Esophagus squamous epithelium (tissue), 5 donors: ENCODE measurements around the gene COA7. TPM values are rescaled to one million over a fixed set of nuclear protein-coding genes. Genes with fewer than 3 reads are reported as not detected.

ENCODE experiments used
- DNase-seq: peaks from one replicate; lab custom pipeline; 2025; lab: John Stamatoyannopoulos, UW
- H3K27ac ChIP-seq, 4 donors: fragments of 200-600 bp; sonication (generic); one replicate each; pipeline ENCODE4 v1.5.1; 2016 to 2019; ENCODE audit warnings: mild to moderate bottlenecking in 1 of 4
- H3K27me3 ChIP-seq, 4 donors: fragments of 200-600 bp; sonication (generic); 1 replicate in 3 of 4; 2 replicates in 1 of 4; pipeline versions ENCODE4 v1.5.1 to v1.6.0; 2017 to 2021; ENCODE audit warnings: antibody characterized with exemption in 1 of 4
- H3K36me3 ChIP-seq, 3 donors: fragments of 200-600 bp; sonication (generic); one replicate each; pipeline ENCODE4 v1.5.1; 2016 to 2019
- H3K4me1 ChIP-seq, 3 donors: fragments of 200-600 bp; sonication (generic); one replicate each; pipeline ENCODE4 v1.5.1; 2017 to 2019
- H3K4me3 ChIP-seq, 4 donors: fragments of 200-600 bp; sonication (generic); 1 replicate in 3 of 4; 2 replicates in 1 of 4; pipeline ENCODE4 v1.5.1; 2016 to 2019; ENCODE audit warnings: mild to moderate bottlenecking in 2 of 4, moderate library complexity in 1 of 4
- H3K9me3 ChIP-seq, 3 donors: fragments of 200-600 bp; sonication (generic); one replicate each; pipeline ENCODE4 v1.5.1; 2016 to 2019
- POLR2A ChIP-seq, 4 donors: fragments of 450-650 bp; IDR thresholded peaks; one replicate each; pipeline ENCODE4 v1.6.1; 2017; ENCODE audit warnings: antibody characterized with exemption in 4 of 4, mild to moderate bottlenecking in 4 of 4, moderate library complexity in 3 of 4
- WGBS, 2 donors: methylation state at CpG; one replicate each; pipeline ENCODE4 v1.1.5; 2018; 5-methylcytosine and 5-hydroxymethylcytosine counted together
- intact Hi-C: fragments of 100-400 bp; cut with DNase I; formaldehyde crosslinking; loops from one replicate; pipeline ENCODE4 v1.15.0; 2022
- total RNA-seq, 4 donors: library from RNA; depleted of rRNA; stranded (reverse); fragments of >200 nt; gene quantifications; one replicate each; pipeline ENCODE4 v1.1.0, GENCODE V29; 2016
- TF ChIP-seq, protein P1 (sequence below), 6 experiments: fragments of 450-650 bp in 4 of 6; fragments of 200-600 bp in 2 of 6; sonication (generic) in 2 of 6; IDR thresholded peaks; one replicate each; pipeline ENCODE4 v1.5.1; 2016 to 2019; ENCODE audit warnings: antibody characterized with exemption in 6 of 6, mild to moderate bottlenecking in 4 of 6, moderate library complexity in 4 of 6
- donor health status: DM: yes; HTN: yes; CAD: no.

Gene COA7
- total RNA-seq, 4 donors from 2014 or later: 11.2 to 13.5 (median 12.3) TPM

DNA sequence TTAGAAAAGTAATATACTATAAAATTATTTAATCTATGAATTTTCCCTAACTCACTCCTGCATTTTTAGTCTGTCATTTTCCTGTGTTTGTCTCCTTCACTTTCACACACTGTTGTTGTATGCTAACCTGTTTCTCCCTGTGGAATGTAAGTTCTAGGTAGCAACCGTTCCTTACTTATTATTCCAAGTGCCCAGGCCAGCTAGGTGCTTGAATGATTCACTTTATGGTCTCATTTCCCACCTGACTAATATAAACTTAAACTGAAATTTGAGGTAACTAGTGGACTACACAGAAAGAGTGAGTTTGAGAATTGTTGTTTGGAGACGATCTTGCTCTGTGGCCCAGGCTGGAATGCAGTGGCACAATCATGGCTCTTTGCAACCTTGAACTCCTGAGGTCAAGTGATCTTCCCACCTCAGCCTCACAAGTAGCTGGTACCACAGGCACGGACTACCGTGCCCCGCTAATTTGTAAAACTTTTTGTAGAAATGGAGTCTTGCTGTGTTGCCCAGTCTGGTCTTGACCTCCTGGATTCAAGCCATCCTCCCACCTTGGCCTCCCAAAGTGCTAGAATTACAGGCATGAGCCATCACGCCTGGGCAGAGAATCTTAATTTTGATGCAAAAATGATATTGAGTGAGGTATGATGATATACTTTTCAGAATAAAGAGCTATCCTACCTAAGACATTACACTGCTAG lies 30.0 kb upstream of the COA7 start:
- intact Hi-C loops: no loop called here
- peaks cover 0 to 16% (median 0%) of the 10 kb centered on the region in 3 donors for H3K36me3 ChIP-seq
- WGBS, 2 donors: 79 to 85% methylated on average over 6 of the region's 6 CpGs
- H3K4me3 ChIP-seq: no peak overlapping the region
- no peak overlapping the region for H3K27ac ChIP-seq
- peaks cover 5 to 39% (median 9%) of the 10 kb centered on the region in 3 donors for H3K4me1 ChIP-seq
- H3K27me3 ChIP-seq: no peaks in the 10 kb centered on the region
- H3K9me3 ChIP-seq: no peaks in the 10 kb centered on the region
- no peak for TF ChIP-seq POLR2A (IDR thresholded peaks at IDR 0.05)
- TF ChIP-seq, protein P1, sequence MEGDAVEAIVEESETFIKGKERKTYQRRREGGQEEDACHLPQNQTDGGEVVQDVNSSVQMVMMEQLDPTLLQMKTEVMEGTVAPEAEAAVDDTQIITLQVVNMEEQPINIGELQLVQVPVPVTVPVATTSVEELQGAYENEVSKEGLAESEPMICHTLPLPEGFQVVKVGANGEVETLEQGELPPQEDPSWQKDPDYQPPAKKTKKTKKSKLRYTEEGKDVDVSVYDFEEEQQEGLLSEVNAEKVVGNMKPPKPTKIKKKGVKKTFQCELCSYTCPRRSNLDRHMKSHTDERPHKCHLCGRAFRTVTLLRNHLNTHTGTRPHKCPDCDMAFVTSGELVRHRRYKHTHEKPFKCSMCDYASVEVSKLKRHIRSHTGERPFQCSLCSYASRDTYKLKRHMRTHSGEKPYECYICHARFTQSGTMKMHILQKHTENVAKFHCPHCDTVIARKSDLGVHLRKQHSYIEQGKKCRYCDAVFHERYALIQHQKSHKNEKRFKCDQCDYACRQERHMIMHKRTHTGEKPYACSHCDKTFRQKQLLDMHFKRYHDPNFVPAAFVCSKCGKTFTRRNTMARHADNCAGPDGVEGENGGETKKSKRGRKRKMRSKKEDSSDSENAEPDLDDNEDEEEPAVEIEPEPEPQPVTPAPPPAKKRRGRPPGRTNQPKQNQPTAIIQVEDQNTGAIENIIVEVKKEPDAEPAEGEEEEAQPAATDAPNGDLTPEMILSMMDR (IDR thresholded peaks at IDR 0.05): no peak
- no peak for DNase-seq

GRCh38 chr1:52727114-52727586 lies 29.0 kb upstream of the COA7 start:
- WGBS, 2 donors: 1 to 2% methylated on average over 14 of the region's 14 CpGs
- peak overlapping the region; percentile 87 to 92 (median 89) for H3K27ac ChIP-seq
- no peak for DNase-seq

DNA sequence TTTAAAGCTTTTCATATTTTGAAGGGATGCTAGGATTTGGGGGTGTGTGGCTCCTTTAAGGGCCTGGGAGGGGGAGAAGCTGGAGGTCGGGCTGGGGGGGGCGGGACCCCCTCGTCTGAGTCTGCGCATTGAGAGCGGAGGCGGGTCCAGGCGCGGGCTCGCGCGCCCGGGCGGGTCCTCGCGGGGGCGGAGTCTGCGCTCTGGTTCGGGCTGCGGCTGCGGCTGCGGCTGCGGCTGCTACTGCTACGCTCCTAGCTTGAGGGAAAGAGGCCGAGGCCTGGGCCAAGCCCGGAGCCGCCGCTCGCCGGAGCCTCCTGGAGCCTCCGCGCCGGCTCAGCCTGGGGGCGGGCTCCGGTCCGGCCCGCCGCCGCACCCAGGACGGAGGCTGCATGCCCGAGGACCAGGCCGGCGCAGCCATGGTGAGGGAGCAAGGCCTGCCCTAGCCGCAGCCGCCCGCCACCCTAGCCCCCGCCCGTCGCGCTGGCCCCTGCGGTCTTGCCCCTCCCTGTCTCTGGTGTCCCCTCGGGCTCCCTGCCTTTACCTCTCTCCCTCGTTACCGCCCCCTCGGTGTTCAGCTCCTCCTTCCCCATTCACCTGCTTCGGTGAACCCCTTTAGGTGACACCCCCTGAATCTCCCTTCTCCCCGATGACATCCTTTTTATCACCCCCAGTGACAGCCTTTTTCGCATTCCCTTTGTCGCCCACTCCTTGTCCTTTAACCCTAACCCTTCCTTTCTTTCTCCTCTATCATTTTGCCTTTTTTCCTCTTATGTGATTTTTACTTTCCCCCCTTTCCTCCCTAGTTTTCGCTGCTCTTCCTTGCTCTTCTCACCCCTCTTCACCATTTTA lies 28.3 kb upstream of the COA7 start, which contains the start of gene ZYG11B:
Gene ZYG11B (plus strand): TSS at position 189 of the 849 bp plus-strand sequence. CDS start 201 bp downstream, at position 390.
- Histone ChIP-seq H3K4me3 (peak within 1 kb of the TSS; percentile 79 to 99 (median 92)), H3K36me3 (peaks cover 0 to 7% (median 0%) of the 10 kb centered on the region in 3 donors), H3K27ac (peak within 1 kb of the TSS; percentile 87 to 92 (median 89)), H3K4me1 (peaks cover 5 to 39% (median 9%) of the 10 kb centered on the region in 3 donors), H3K9me3 (no peaks in the 10 kb centered on the region), H3K27me3 (no peaks in the 10 kb centered on the region)
- 1 to 4% methylated on average over 23 of the region's 59 CpGs for WGBS, 2 donors
- intact Hi-C loops: no loop called here
- TF ChIP-seq, protein P1 (IDR thresholded peaks at IDR 0.05): peak in 1 of 6 experiments; percentile 9
- peak in 2 of 4 donors; percentile 79 to 87 for TF ChIP-seq POLR2A (IDR thresholded peaks at IDR 0.05)
- peak; percentile 10 for DNase-seq

More at GRCh38 chr1:52727114-52727586, 29.0 kb upstream of the COA7 start:
- Histone ChIP-seq H3K9me3 (no peaks in the 10 kb centered on the region), H3K27me3 (no peaks in the 10 kb centered on the region), H3K4me3 (peak overlapping the region; percentile 79 to 99 (median 92)), H3K4me1 (peaks cover 5 to 39% (median 9%) of the 10 kb centered on the region in 3 donors), H3K36me3 (peaks cover 0 to 14% (median 0%) of the 10 kb centered on the region in 3 donors)
- intact Hi-C loops: no loop called here
- TF ChIP-seq, protein P1 (IDR thresholded peaks at IDR 0.05): no peak
- TF ChIP-seq POLR2A (IDR thresholded peaks at IDR 0.05): no peak

DNA sequence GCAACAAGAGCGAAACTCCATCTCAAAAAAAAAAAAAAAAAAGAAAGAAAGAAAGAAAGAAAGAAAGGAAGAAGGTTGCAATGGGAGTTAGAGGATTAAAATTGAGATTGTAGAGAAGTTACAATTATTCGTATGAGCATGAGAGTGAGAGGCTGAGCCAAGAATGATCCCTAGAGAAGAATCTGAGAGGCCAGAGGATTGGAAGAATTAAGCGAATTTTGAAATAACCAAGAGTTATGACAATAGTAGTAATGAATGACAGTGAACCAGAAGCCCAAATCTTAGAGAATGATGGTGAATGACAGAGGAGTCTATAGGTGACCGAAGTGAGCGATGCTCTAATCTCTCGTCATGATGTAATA lies 27.7 kb upstream of the COA7 start:
- peak overlapping the region; percentile 79 to 99 (median 92) for H3K4me3 ChIP-seq
- no peaks in the 10 kb centered on the region for H3K9me3 ChIP-seq
- intact Hi-C loops: no loop called here
- 2 to 6% methylated on average over 5 to 6 of the region's 6 CpGs for WGBS, 2 donors
- peaks cover 5 to 39% (median 9%) of the 10 kb centered on the region in 3 donors for H3K4me1 ChIP-seq
- TF ChIP-seq, protein P1 (IDR thresholded peaks at IDR 0.05): no peak
- no peak for TF ChIP-seq POLR2A (IDR thresholded peaks at IDR 0.05)
- peak overlapping the region in 3 of 4 donors; percentile 87 to 92 (median 91) for H3K27ac ChIP-seq
- no peak for DNase-seq
- peaks cover 0 to 7% (median 0%) of the 10 kb centered on the region in 3 donors for H3K36me3 ChIP-seq
- H3K27me3 ChIP-seq: no peaks in the 10 kb centered on the region
